Smooth muscle cell (in vitro differentiated cells): ENCODE data around the gene LAMA4. TPM values are rescaled to one million over a fixed set of nuclear protein-coding genes. Genes with fewer than 3 reads are reported as not detected.

ENCODE experiments used
- DNase-seq: peaks from one replicate; lab custom pipeline; 2025; ENCODE audit not compliant: unreplicated experiment; lab: John Stamatoyannopoulos, UW
- H2AFZ ChIP-seq: fragments of 200-600 bp; sonication (generic); 2 replicates; pipeline ENCODE4 v1.6.0; 2016; ENCODE audit warnings: antibody characterized with exemption, low read depth, mild to moderate bottlenecking
- H3F3A ChIP-seq: fragments of 200-600 bp; sonication (generic); 2 replicates; pipeline ENCODE4 v1.6.0; 2017; ENCODE audit warnings: antibody characterized with exemption, low read depth
- H3K27ac ChIP-seq: fragments of 200-600 bp; sonication (generic); 2 replicates; pipeline ENCODE4 v1.5.1; 2016; ENCODE audit warnings: low read depth, mild to moderate bottlenecking
- H3K27me3 ChIP-seq: fragments of 200-600 bp; sonication (generic); 2 replicates; pipeline ENCODE4 v1.6.1; 2016; ENCODE audit warnings: low read depth, mild to moderate bottlenecking
- H3K36me3 ChIP-seq: fragments of 200-600 bp; sonication (generic); 2 replicates; pipeline ENCODE4 v1.5.1; 2016; ENCODE audit warnings: low read depth
- H3K4me1 ChIP-seq: fragments of 200-600 bp; sonication (generic); 2 replicates; pipeline ENCODE4 v1.5.1; 2016; ENCODE audit warnings: low read depth
- H3K4me2 ChIP-seq: fragments of 200-600 bp; sonication (generic); 2 replicates; pipeline ENCODE4 v1.6.0; 2016; ENCODE audit warnings: mild to moderate bottlenecking
- H3K4me3 ChIP-seq: fragments of 200-600 bp; sonication (generic); 2 replicates; pipeline ENCODE4 v1.5.1; 2016; ENCODE audit warnings: mild to moderate bottlenecking
- H3K79me2 ChIP-seq: fragments of 200-600 bp; sonication (generic); 2 replicates; pipeline ENCODE4 v1.6.0; 2016; ENCODE audit warnings: low read depth, mild to moderate bottlenecking
- H3K9ac ChIP-seq: fragments of 200-600 bp; sonication (generic); 2 replicates; pipeline ENCODE4 v1.6.0; 2016; ENCODE audit warnings: low read depth
- H3K9me3 ChIP-seq: fragments of 200-600 bp; sonication (generic); replicated peaks from 2 replicates; pipeline ENCODE4 v1.5.1; 2016; ENCODE audit warnings: low read depth
- H4K20me1 ChIP-seq: fragments of 200-600 bp; sonication (generic); 2 replicates; pipeline ENCODE4 v1.6.0; 2016; ENCODE audit warnings: low read depth
- WGBS: methylation state at CpG from one replicate; pipeline ENCODE4 v1.1.7; 2016; ENCODE audit warnings: low lambda C conversion rate; 5-methylcytosine and 5-hydroxymethylcytosine counted together
- polyA plus RNA-seq: library from polyadenylated mRNA; unstranded; fragments of >200 nt; fragmentation: Nextera tagmentation; extraction: Ambion mirVana; gene quantifications from 2 replicates; pipeline ENCODE4 v1.2.1, GENCODE V29; 2016
- total RNA-seq: library from RNA; depleted of rRNA; stranded (reverse); fragments of >200 nt; gene quantifications from 2 replicates; pipeline ENCODE4 v1.2.3, GENCODE V29; 2014
- TF ChIP-seq, protein P1 (sequence below): fragments of 200-600 bp; sonication (generic); IDR thresholded peaks from 2 replicates; pipeline ENCODE4 v1.5.1; 2017; ENCODE audit warnings: borderline replicate concordance, mild to moderate bottlenecking, antibody characterized with exemption; ENCODE audit not compliant: insufficient read depth, poor library complexity, severe bottlenecking

Gene LAMA4
- total and polyA plus RNA-seq, 2 experiments from 2014 or later: 9.1 to 29.4 TPM

DNA sequence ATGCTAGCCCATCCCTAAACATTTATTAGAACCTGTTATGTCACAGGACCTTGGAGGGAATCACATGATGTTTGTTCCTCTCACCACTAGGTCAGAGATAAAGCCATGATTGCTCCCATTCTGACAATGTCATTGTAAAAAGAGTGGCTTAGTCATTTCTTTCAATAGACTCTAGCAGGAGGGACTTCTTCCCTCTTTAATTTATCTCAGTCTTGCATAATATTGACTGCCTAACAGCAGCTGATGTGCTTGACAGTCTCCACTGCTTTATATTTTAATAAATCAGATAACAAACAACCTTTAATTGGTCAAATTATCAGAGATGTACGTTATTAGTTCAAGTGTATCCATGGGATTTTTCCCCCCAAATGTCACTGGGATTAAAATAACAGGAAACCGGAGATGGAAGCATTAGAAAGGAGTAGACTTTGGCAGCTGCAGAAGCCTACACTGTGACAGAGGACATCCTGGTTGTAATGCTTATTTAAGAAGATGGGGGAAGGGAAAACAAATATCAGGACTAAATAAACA is 39.6 kb downstream of the LAMA4 start:
- no peaks in the 10 kb centered on the region for H3K9me3 ChIP-seq
- DNase-seq: no peak
- WGBS: 39% methylated on average over 2 of the region's 2 CpGs
- no peak overlapping the region for H3K4me2 ChIP-seq
- no peaks in the 10 kb centered on the region for H3K36me3 ChIP-seq
- no peaks in the 10 kb centered on the region for H4K20me1 ChIP-seq
- H3K27me3 ChIP-seq: no peaks in the 10 kb centered on the region
- no peak overlapping the region for H3K9ac ChIP-seq
- no peaks in the 10 kb centered on the region for H3K79me2 ChIP-seq
- no peak overlapping the region for H3K27ac ChIP-seq
- no peak overlapping the region for H2AFZ ChIP-seq
- H3K4me1 ChIP-seq: peaks cover 3% of the 10 kb centered on the region
- H3F3A ChIP-seq: peaks cover 6% of the 10 kb centered on the region
- no peak overlapping the region for H3K4me3 ChIP-seq
- TF ChIP-seq, protein P1, sequence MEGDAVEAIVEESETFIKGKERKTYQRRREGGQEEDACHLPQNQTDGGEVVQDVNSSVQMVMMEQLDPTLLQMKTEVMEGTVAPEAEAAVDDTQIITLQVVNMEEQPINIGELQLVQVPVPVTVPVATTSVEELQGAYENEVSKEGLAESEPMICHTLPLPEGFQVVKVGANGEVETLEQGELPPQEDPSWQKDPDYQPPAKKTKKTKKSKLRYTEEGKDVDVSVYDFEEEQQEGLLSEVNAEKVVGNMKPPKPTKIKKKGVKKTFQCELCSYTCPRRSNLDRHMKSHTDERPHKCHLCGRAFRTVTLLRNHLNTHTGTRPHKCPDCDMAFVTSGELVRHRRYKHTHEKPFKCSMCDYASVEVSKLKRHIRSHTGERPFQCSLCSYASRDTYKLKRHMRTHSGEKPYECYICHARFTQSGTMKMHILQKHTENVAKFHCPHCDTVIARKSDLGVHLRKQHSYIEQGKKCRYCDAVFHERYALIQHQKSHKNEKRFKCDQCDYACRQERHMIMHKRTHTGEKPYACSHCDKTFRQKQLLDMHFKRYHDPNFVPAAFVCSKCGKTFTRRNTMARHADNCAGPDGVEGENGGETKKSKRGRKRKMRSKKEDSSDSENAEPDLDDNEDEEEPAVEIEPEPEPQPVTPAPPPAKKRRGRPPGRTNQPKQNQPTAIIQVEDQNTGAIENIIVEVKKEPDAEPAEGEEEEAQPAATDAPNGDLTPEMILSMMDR: no peak

DNA sequence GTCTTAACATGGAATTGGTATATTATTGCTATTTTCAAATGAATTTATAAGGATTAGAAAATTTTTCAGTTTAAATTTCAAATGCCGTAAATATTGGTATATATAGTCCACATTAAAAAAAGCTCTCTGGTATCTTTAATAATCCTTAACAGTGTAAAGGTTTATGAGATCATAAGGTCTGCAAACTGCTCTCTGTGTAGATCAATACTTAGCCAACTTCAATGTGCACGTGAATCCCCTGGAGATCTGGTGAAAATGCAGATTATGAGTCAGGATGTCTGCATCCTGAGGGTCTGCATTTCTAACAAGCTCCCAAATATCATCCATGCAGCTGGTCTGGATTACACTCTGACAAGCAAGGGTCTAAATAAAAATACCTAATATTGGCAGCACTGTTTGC is 43.5 kb downstream of the LAMA4 start:
- Histone ChIP-seq H3K4me2 (no peak overlapping the region), H4K20me1 (no peaks in the 10 kb centered on the region), H3K9me3 (no peaks in the 10 kb centered on the region), H3F3A (no peaks in the 10 kb centered on the region), H3K27me3 (no peaks in the 10 kb centered on the region), H3K27ac (no peak overlapping the region), H3K4me1 (peaks cover 3% of the 10 kb centered on the region), H3K9ac (no peak overlapping the region), H2AFZ (no peak overlapping the region), H3K4me3 (no peak overlapping the region), H3K36me3 (no peaks in the 10 kb centered on the region), H3K79me2 (no peaks in the 10 kb centered on the region)
- TF ChIP-seq, protein P1: no peak
- DNase-seq: no peak
- 94% methylated on average over 2 of the region's 2 CpGs for WGBS

DNA sequence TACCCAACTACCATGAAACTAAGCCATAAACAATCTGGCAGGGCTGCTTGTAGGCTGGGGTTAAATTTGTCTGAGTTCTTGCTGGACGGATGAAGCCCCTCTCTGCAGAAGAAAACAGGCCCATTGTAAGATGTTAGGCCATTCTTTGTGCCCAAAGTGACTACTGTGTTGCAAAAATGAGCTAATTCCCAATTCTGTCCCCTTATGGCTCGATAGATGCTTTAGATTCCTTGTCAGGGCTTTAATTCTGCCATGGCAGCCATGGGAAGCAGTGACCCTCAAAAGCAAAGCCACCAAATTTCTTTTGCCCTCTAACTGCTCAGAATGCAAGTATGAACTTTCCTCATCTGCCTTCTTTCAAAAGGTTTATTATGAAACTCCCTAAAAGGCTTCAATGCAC is 45.2 kb downstream of the LAMA4 start:
- Histone ChIP-seq H3F3A (no peaks in the 10 kb centered on the region), H3K4me2 (no peak overlapping the region), H3K27me3 (no peaks in the 10 kb centered on the region), H3K9me3 (no peaks in the 10 kb centered on the region), H3K4me1 (no peaks in the 10 kb centered on the region), H3K36me3 (no peaks in the 10 kb centered on the region), H4K20me1 (no peaks in the 10 kb centered on the region), H3K9ac (no peak overlapping the region), H3K4me3 (no peak overlapping the region), H3K79me2 (no peaks in the 10 kb centered on the region), H3K27ac (no peak overlapping the region), H2AFZ (no peak overlapping the region)
- WGBS: 91% methylated on average over 2 of the region's 2 CpGs
- TF ChIP-seq, protein P1: no peak
- no peak for DNase-seq

- Histone ChIP-seq H3K27me3 (no peaks in the 10 kb centered on the region), H3K4me2 (no peak overlapping the region), H4K20me1 (no peaks in the 10 kb centered on the region), H3K79me2 (no peaks in the 10 kb centered on the region), H3K27ac (no peak overlapping the region), H3F3A (no peaks in the 10 kb centered on the region), H3K4me3 (no peak overlapping the region), H3K9me3 (no peaks in the 10 kb centered on the region), H2AFZ (no peak overlapping the region), H3K4me1 (peaks cover 10% of the 10 kb centered on the region), H3K36me3 (no peaks in the 10 kb centered on the region), H3K9ac (no peak overlapping the region)
- no peak for DNase-seq
- TF ChIP-seq, protein P1: no peak
- WGBS: 67% methylated on average over 2 of the region's 2 CpGs
Measured at GRCh38 chr6:112207776-112208175, 46.6 kb downstream of the LAMA4 start.
